Activated naive CD4-positive, alpha-beta T cell treated with anti-CD3 and anti-CD28 coated beads, Interleukin-2, amount 10 ng/mL, durations not matched to agents 7 days and 5 days (primary cell): Measurements from ENCODE around the gene S100A8.

Experiments
- CTCF ChIA-PET: fragments of 350-600 bp; sonication (Branson Sonifier 250); formaldehyde crosslinking; loops from one replicate; lab custom pipeline; 2021; ENCODE audit warnings: antibody characterized with exemption; lab: Charles Lee
- DNase-seq: peaks from one replicate; pipeline ENCODE4 v3.0.0-alpha.2; 2020
- H3K27ac Mint-ChIP-seq: one replicate; pipeline ENCODE4 v1.8.0; 2021; ENCODE audit warnings: mild to moderate bottlenecking, moderate library complexity, mixed read lengths
- H3K27me3 Mint-ChIP-seq: one replicate; pipeline ENCODE4 v1.8.0; 2021; ENCODE audit warnings: mild to moderate bottlenecking, mixed read lengths
- H3K36me3 Mint-ChIP-seq: one replicate; pipeline ENCODE4 v1.8.0; 2021; ENCODE audit warnings: mixed read lengths
- H3K4me1 Mint-ChIP-seq: one replicate; pipeline ENCODE4 v1.8.0; 2021; ENCODE audit warnings: mixed read lengths
- H3K4me3 Mint-ChIP-seq: one replicate; pipeline ENCODE4 v1.8.0; 2021; ENCODE audit warnings: mild to moderate bottlenecking, moderate library complexity, mixed read lengths
- H3K9me3 Mint-ChIP-seq: one replicate; pipeline ENCODE4 v1.8.0; 2021; ENCODE audit warnings: mixed read lengths

S100A8 gene

GRCh38 chr1:153403421-153404085, 12.7 kb upstream of the S100A8 start:
- DNase-seq: no peak
- H3K9me3 Mint-ChIP-seq: no peaks in the 10 kb centered on the region
- CTCF ChIA-PET: interaction anchor here (1.3 to 3.5 kb wide), 4 partner anchors 8 to 50 kb away, joined by 3 to 15 read pairs (median 8); partner anchors contain the start of gene S100A9
- no peak overlapping the region for H3K4me3 Mint-ChIP-seq
- H3K36me3 Mint-ChIP-seq: no peaks in the 10 kb centered on the region
- peaks cover 16% of the 10 kb centered on the region for H3K4me1 Mint-ChIP-seq
- H3K27ac Mint-ChIP-seq: no peak overlapping the region
- H3K27me3 Mint-ChIP-seq: peaks cover 21% of the 10 kb centered on the region

GRCh38 chr1:153402226-153402625, 11.4 kb upstream of the S100A8 start:
- H3K9me3 Mint-ChIP-seq: no peaks in the 10 kb centered on the region
- peaks cover 20% of the 10 kb centered on the region for H3K27me3 Mint-ChIP-seq
- CTCF ChIA-PET: interaction anchor here (3.5 kb wide), 1 partner anchor 47 kb away, joined by 15 read pairs; no protein-coding TSS in a partner anchor
- no peaks in the 10 kb centered on the region for H3K36me3 Mint-ChIP-seq
- H3K4me3 Mint-ChIP-seq: no peak overlapping the region
- H3K27ac Mint-ChIP-seq: no peak overlapping the region
- peaks cover 10% of the 10 kb centered on the region for H3K4me1 Mint-ChIP-seq
- no peak for DNase-seq

GRCh38 chr1:153401461-153401860, 10.6 kb upstream of the S100A8 start:
- CTCF ChIA-PET: interaction anchor here (0.7 to 1.7 kb wide), 2 partner anchors 39 to 94 kb away, joined by 4 to 6 read pairs; no protein-coding TSS in a partner anchor
- H3K9me3 Mint-ChIP-seq: no peaks in the 10 kb centered on the region
- peaks cover 18% of the 10 kb centered on the region for H3K27me3 Mint-ChIP-seq
- no peak overlapping the region for H3K27ac Mint-ChIP-seq
- H3K4me3 Mint-ChIP-seq: no peak overlapping the region
- DNase-seq: no peak
- H3K36me3 Mint-ChIP-seq: no peaks in the 10 kb centered on the region
- H3K4me1 Mint-ChIP-seq: peaks cover 2% of the 10 kb centered on the region

DNA sequence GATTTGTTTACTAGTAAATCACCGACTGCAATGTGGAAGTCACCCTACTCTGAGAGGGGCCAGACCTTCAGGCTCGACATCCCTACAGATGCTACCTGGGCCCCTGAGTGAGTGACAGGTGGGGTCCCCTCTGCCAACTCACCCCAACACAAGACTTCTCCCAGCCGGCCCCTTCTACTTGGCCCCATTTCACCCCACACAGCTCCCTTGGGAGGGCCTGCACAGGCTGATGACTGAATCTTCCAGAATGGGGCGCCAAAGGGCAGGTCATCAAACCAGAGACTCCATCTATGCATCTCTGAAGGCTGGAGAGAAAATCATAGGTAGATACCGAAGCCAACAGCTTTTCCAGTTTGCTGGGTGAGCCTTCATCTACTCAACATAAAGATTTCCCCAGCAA, 9.4 kb upstream of the S100A8 start:
- DNase-seq: no peak
- Mint-ChIP-seq H3K36me3 (no peaks in the 10 kb centered on the region), H3K27me3 (peaks cover 12% of the 10 kb centered on the region), H3K4me3 (no peak overlapping the region), H3K9me3 (no peaks in the 10 kb centered on the region), H3K27ac (no peak overlapping the region), H3K4me1 (no peaks in the 10 kb centered on the region)
- CTCF ChIA-PET: interaction anchor here (1.7 to 1.8 kb wide), 2 partner anchors 44 to 95 kb away, joined by 4 to 6 read pairs; no protein-coding TSS in a partner anchor

DNA sequence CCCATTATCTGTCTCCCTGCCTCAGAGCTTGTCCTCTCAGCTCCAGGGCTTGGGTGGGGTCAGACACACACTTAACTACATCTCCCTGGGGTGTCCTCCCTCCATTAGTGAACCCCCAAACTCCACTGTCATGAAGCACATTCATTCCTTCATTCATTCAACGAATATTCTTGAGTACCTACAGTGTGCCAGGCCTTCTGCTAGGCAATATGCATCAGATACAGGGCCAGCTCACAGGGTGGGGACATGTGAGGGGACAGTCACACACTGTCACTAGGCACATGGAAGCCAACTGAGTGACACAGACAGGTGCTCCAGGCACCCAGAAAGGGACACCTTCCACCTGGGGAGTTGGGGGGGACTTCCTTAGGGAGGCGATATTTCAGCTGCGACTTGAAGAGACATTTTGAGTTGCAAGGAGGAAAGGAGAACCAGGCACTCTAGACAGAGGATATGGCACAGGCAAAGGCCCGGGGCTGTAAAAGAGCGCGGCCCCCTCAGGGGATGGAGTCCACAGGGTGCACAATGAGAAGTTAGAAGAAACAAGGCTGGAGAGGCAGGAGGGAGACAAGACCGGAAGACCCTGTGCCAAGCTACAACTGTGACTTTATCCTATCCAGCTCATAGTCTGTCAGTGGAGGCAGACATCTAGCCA, 8.7 kb upstream of the S100A8 start:
- Mint-ChIP-seq H3K4me1 (no peaks in the 10 kb centered on the region), H3K27me3 (peaks cover 15% of the 10 kb centered on the region), H3K36me3 (no peaks in the 10 kb centered on the region), H3K9me3 (no peaks in the 10 kb centered on the region), H3K27ac (no peak overlapping the region), H3K4me3 (no peak overlapping the region)
- no peak for DNase-seq
- CTCF ChIA-PET: interaction anchor here (1.8 kb wide), 1 partner anchor 44 kb away, joined by 4 read pairs; no protein-coding TSS in a partner anchor

- H3K27ac Mint-ChIP-seq: no peak overlapping the region
- CTCF ChIA-PET: no interaction called here
Observed at GRCh38 chr1:153397924-153398651, 7.2 kb upstream of the S100A8 start.

DNA sequence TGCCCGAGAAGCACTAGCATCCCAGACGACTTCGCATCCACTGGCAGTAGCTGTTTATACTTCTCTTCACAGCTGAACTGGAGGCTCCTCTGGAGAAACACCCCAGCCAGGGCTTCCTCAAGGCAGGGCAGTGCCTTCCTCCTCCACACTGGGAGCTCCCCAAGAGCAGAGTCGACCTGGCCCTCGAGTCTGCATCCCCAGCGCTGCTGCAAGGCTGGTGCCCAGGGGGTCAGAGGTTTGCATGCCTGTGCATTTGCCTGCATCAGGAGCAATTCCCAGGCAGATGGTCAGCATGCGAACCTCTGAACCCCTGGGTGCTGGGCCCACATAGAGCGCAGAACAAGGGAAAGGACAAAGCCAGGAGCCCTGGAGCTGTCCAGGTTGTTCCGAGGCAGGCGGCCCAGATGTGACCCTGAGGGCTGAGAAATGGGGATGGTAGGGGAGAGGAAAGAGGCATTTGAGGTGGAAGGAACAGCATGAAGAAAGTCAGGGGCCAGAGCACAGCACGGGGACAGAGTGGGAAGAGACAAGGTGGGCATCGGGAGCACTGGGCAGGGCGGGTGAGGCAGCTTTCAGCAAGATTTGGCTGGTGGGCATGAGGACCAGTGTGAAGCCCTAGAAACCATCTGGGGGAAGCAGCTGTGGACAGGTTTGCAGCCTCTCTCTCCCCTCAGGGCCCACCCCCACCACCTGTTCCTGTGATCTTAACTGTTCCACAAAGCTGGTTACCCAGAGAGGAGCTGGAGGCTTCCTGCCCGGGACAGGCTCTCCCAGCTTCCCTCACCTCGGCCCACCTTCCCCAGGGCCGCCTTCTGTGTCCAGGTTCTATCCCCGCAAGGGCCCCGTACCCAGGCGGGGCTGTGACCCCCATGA, 6.4 kb upstream of the S100A8 start:
- no peak overlapping the region for H3K4me3 Mint-ChIP-seq
- H3K27me3 Mint-ChIP-seq: peaks cover 22% of the 10 kb centered on the region
- no peaks in the 10 kb centered on the region for H3K4me1 Mint-ChIP-seq
- H3K27ac Mint-ChIP-seq: no peak overlapping the region
- no peaks in the 10 kb centered on the region for H3K9me3 Mint-ChIP-seq
- CTCF ChIA-PET: no interaction called here
- H3K36me3 Mint-ChIP-seq: no peaks in the 10 kb centered on the region
- no peak for DNase-seq

More at GRCh38 chr1:153397924-153398651, 7.2 kb upstream of the S100A8 start:
- Mint-ChIP-seq H3K9me3 (no peaks in the 10 kb centered on the region), H3K36me3 (no peaks in the 10 kb centered on the region), H3K27me3 (peaks cover 22% of the 10 kb centered on the region), H3K4me1 (no peaks in the 10 kb centered on the region), H3K4me3 (no peak overlapping the region)
- no peak for DNase-seq

GRCh38 chr1:153396461-153396860, 5.6 kb upstream of the S100A8 start:
- DNase-seq: no peak
- Mint-ChIP-seq H3K4me3 (no peak overlapping the region), H3K36me3 (no peaks in the 10 kb centered on the region), H3K27ac (no peak overlapping the region), H3K4me1 (no peaks in the 10 kb centered on the region), H3K27me3 (peaks cover 22% of the 10 kb centered on the region), H3K9me3 (no peaks in the 10 kb centered on the region)
- CTCF ChIA-PET: interaction anchor here (1.2 kb wide), 1 partner anchor 8 kb away, joined by 3 read pairs; no protein-coding TSS in a partner anchor

GRCh38 chr1:153395776-153396175, 4.9 kb upstream of the S100A8 start:
- Mint-ChIP-seq H3K27me3 (peaks cover 26% of the 10 kb centered on the region), H3K4me1 (no peaks in the 10 kb centered on the region), H3K27ac (no peak overlapping the region), H3K36me3 (no peaks in the 10 kb centered on the region), H3K4me3 (no peak overlapping the region), H3K9me3 (no peaks in the 10 kb centered on the region)
- CTCF ChIA-PET: interaction anchor here (1.2 kb wide), 1 partner anchor 9 kb away, joined by 3 read pairs; no protein-coding TSS in a partner anchor
- DNase-seq: no peak

DNA sequence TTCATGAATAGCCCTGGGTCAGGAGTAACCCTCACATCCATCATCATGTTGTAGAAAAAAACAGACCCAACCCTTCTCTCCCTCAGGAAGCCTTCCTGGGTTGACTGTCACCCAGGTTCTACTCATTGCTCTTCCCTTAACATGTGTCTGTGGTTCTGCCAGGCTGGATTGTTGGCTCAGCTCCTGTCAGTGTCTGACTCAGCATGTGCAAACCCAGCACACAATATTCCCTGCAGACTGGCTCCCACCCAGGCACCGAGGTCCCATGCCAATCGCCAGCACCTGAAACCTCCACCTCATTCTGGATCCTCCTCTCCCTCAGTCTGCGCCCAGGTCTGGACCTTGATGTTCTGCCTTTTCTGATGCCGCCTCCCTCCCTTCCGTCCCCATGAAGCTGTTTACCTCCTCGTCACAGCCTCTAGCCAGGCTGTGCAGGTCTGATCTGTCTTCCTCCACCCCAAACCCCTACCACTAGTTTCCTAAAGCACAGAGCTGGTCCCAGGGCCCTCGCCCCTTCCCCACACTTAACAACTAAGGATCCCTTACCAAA, 4.3 kb upstream of the S100A8 start:
- no peak for DNase-seq
- Mint-ChIP-seq H3K9me3 (no peaks in the 10 kb centered on the region), H3K27me3 (peaks cover 28% of the 10 kb centered on the region), H3K36me3 (no peaks in the 10 kb centered on the region), H3K4me1 (no peaks in the 10 kb centered on the region), H3K4me3 (no peak overlapping the region), H3K27ac (no peak overlapping the region)
- CTCF ChIA-PET: interaction anchor here (1.2 kb wide), 1 partner anchor 9 kb away, joined by 3 read pairs; no protein-coding TSS in a partner anchor

DNA sequence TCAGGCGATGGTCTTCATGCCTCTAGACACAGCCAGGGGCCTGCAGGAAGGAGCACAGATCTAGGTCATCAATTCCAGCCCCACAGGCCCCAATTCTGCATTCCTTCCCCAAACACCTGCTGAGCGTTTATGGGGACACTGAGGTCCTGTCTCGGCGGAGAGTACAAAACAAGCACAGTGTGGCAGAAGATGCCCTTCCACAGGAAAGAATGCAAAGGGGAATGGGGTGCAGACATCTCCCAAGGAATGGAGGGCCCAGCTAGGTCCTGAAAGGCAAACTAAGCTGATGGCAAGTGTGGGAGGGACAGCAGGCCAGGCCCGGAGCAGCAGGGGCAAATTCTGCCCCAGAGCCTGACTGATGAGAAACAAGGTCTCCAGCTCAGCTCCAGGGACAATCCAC, 3.5 kb upstream of the S100A8 start:
- no peaks in the 10 kb centered on the region for H3K4me1 Mint-ChIP-seq
- H3K9me3 Mint-ChIP-seq: no peaks in the 10 kb centered on the region
- peaks cover 34% of the 10 kb centered on the region for H3K27me3 Mint-ChIP-seq
- H3K4me3 Mint-ChIP-seq: no peak overlapping the region
- H3K27ac Mint-ChIP-seq: no peak overlapping the region
- H3K36me3 Mint-ChIP-seq: no peaks in the 10 kb centered on the region
- no peak for DNase-seq
- CTCF ChIA-PET: no interaction called here

- CTCF ChIA-PET: interaction anchor here (1.2 kb wide), 1 partner anchor 11 kb away, joined by 3 read pairs; no protein-coding TSS in a partner anchor
- Mint-ChIP-seq H3K9me3 (no peaks in the 10 kb centered on the region), H3K4me1 (no peaks in the 10 kb centered on the region), H3K27me3 (peaks cover 34% of the 10 kb centered on the region), H3K27ac (no peak overlapping the region), H3K36me3 (no peaks in the 10 kb centered on the region), H3K4me3 (no peak overlapping the region)
- no peak for DNase-seq
Observed at GRCh38 chr1:153393926-153394325, 3.1 kb upstream of the S100A8 start.

DNA sequence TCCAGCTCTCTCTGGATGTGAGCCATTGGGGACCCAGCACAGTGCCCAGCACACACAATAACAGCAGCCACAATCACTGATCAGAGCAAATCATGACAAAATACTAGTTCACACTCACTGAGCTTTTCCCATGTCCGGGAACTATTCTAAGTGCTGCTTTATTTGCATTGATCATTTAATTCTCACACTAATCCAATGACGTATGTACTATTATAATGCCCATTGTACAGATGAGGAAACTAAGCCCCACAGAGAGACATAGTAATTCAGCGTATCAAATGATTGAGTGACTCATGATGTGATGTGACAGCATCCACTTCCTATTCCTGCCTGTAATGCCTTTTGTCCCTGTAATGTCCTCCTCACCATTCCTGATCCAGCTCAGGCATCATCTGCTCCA, 1.9 kb upstream of the S100A8 start:
- H3K4me3 Mint-ChIP-seq: no peak overlapping the region
- H3K27me3 Mint-ChIP-seq: peaks cover 34% of the 10 kb centered on the region
- CTCF ChIA-PET: interaction anchor here (0.8 to 1.2 kb wide), 2 partner anchors 12 to 38 kb away, joined by 3 read pairs; no protein-coding TSS in a partner anchor
- DNase-seq: no peak
- H3K36me3 Mint-ChIP-seq: no peaks in the 10 kb centered on the region
- H3K27ac Mint-ChIP-seq: no peak overlapping the region
- H3K4me1 Mint-ChIP-seq: no peaks in the 10 kb centered on the region
- H3K9me3 Mint-ChIP-seq: no peaks in the 10 kb centered on the region
